Esophagus squamous epithelium (tissue), 5 donors: ENCODE results near the gene SLC1A2. TPM values are rescaled to one million over a fixed set of nuclear protein-coding genes. Genes with fewer than 3 reads are reported as not detected.

Source experiments
- DNase-seq: peaks from one replicate; lab custom pipeline; 2025; lab: John Stamatoyannopoulos, UW
- H3K27ac ChIP-seq, 4 donors: fragments of 200-600 bp; sonication (generic); one replicate each; pipeline ENCODE4 v1.5.1; 2016 to 2019; ENCODE audit warnings: mild to moderate bottlenecking in 1 of 4
- H3K27me3 ChIP-seq, 4 donors: fragments of 200-600 bp; sonication (generic); 1 replicate in 3 of 4; 2 replicates in 1 of 4; pipeline versions ENCODE4 v1.5.1 to v1.6.0; 2017 to 2021; ENCODE audit warnings: antibody characterized with exemption in 1 of 4
- H3K36me3 ChIP-seq, 3 donors: fragments of 200-600 bp; sonication (generic); one replicate each; pipeline ENCODE4 v1.5.1; 2016 to 2019
- H3K4me1 ChIP-seq, 3 donors: fragments of 200-600 bp; sonication (generic); one replicate each; pipeline ENCODE4 v1.5.1; 2017 to 2019
- H3K4me3 ChIP-seq, 4 donors: fragments of 200-600 bp; sonication (generic); 1 replicate in 3 of 4; 2 replicates in 1 of 4; pipeline ENCODE4 v1.5.1; 2016 to 2019; ENCODE audit warnings: mild to moderate bottlenecking in 2 of 4, moderate library complexity in 1 of 4
- H3K9me3 ChIP-seq, 3 donors: fragments of 200-600 bp; sonication (generic); one replicate each; pipeline ENCODE4 v1.5.1; 2016 to 2019
- POLR2A ChIP-seq, 4 donors: fragments of 450-650 bp; IDR thresholded peaks; one replicate each; pipeline ENCODE4 v1.6.1; 2017; ENCODE audit warnings: antibody characterized with exemption in 4 of 4, mild to moderate bottlenecking in 4 of 4, moderate library complexity in 3 of 4
- WGBS, 2 donors: methylation state at CpG; one replicate each; pipeline ENCODE4 v1.1.5; 2018; 5-methylcytosine and 5-hydroxymethylcytosine counted together
- intact Hi-C: fragments of 100-400 bp; cut with DNase I; formaldehyde crosslinking; loops from one replicate; pipeline ENCODE4 v1.15.0; 2022
- total RNA-seq, 4 donors: library from RNA; depleted of rRNA; stranded (reverse); fragments of >200 nt; gene quantifications; one replicate each; pipeline ENCODE4 v1.1.0, GENCODE V29; 2016
- TF ChIP-seq, protein P1 (sequence below), 6 experiments: fragments of 450-650 bp in 4 of 6; fragments of 200-600 bp in 2 of 6; sonication (generic) in 2 of 6; IDR thresholded peaks; one replicate each; pipeline ENCODE4 v1.5.1; 2016 to 2019; ENCODE audit warnings: antibody characterized with exemption in 6 of 6, mild to moderate bottlenecking in 4 of 6, moderate library complexity in 4 of 6
- donor health status: DM: yes; HTN: yes; CAD: no.

SLC1A2 gene
- total RNA-seq, 4 donors from 2014 or later = 0.04 to 0.61 (median 0.19) TPM; not detected in 1

GRCh38 chr11:35322318-35322979 lies 96.9 kb downstream of the SLC1A2 start:
- Histone ChIP-seq H3K36me3 (no peaks in the 10 kb centered on the region), H3K4me1 (peaks cover 0 to 16% (median 0%) of the 10 kb centered on the region in 3 donors), H3K27ac (peak overlapping the region in 1 of 4 donors; percentile 61), H3K27me3 (no peaks in the 10 kb centered on the region), H3K9me3 (no peaks in the 10 kb centered on the region), H3K4me3 (no peak overlapping the region)
- 77 to 88% methylated on average over 3 of the region's 3 CpGs for WGBS, 2 donors
- intact Hi-C loops = no loop called here
- TF ChIP-seq, protein P1, sequence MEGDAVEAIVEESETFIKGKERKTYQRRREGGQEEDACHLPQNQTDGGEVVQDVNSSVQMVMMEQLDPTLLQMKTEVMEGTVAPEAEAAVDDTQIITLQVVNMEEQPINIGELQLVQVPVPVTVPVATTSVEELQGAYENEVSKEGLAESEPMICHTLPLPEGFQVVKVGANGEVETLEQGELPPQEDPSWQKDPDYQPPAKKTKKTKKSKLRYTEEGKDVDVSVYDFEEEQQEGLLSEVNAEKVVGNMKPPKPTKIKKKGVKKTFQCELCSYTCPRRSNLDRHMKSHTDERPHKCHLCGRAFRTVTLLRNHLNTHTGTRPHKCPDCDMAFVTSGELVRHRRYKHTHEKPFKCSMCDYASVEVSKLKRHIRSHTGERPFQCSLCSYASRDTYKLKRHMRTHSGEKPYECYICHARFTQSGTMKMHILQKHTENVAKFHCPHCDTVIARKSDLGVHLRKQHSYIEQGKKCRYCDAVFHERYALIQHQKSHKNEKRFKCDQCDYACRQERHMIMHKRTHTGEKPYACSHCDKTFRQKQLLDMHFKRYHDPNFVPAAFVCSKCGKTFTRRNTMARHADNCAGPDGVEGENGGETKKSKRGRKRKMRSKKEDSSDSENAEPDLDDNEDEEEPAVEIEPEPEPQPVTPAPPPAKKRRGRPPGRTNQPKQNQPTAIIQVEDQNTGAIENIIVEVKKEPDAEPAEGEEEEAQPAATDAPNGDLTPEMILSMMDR (IDR thresholded peaks at IDR 0.05) = no peak
- TF ChIP-seq POLR2A (IDR thresholded peaks at IDR 0.05) = no peak
- no peak for DNase-seq

DNA sequence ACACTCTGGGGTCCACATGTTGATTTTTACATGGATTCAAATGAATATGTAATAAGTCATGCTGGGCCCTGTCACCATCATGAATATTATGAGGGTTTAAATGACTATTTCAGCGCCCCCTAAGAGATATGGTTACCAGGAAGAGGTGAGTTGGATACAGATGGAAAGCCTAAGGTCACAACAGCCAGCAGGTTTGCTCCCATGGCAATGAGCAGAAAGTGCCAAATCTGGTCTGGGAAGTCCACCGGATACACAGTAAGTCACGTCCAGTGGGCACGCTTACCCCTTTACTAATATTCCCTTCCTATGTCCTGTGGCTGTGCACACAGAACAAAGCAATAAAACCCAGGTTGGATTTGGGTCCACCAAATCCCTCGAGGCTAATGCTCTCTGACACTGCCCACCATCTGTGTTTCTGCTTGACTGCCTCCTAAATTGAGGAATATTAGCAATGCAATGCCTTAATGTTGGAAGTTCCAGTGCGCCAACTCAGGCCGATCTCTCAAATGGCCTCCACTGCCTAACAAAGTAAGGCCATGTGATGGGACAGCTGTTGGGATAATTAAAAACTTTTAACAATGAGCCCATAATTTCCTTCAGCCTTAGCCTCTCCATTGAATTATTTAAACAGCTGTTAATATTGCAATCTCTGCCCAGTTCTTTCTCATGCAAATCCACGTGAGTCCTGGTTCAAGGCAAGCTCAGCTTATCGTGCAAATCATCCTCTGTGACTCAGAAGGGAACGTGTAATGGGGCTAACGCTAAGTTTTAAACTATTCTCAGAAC lies 97.6 kb downstream of the SLC1A2 start:
- intact Hi-C loops = no loop called here
- H3K27ac ChIP-seq = peak overlapping the region in 2 of 4 donors; percentile 7 to 61

GRCh38 chr11:35321111-35321510 lies 98.2 kb downstream of the SLC1A2 start:
- H3K27ac ChIP-seq = peak overlapping the region in 2 of 4 donors; percentile 7 to 61

More for the DNA sequence above, 97.6 kb downstream of the SLC1A2 start:
- 60 to 66% methylated on average over 11 of the region's 11 CpGs for WGBS, 2 donors
- no peaks in the 10 kb centered on the region for H3K9me3 ChIP-seq
- H3K4me1 ChIP-seq = peaks cover 0 to 12% (median 0%) of the 10 kb centered on the region in 3 donors
- DNase-seq = no peak
- TF ChIP-seq POLR2A (IDR thresholded peaks at IDR 0.05) = no peak
- TF ChIP-seq, protein P1 (IDR thresholded peaks at IDR 0.05) = no peak
- no peaks in the 10 kb centered on the region for H3K27me3 ChIP-seq
- H3K36me3 ChIP-seq = no peaks in the 10 kb centered on the region
- H3K4me3 ChIP-seq = no peak overlapping the region

DNA sequence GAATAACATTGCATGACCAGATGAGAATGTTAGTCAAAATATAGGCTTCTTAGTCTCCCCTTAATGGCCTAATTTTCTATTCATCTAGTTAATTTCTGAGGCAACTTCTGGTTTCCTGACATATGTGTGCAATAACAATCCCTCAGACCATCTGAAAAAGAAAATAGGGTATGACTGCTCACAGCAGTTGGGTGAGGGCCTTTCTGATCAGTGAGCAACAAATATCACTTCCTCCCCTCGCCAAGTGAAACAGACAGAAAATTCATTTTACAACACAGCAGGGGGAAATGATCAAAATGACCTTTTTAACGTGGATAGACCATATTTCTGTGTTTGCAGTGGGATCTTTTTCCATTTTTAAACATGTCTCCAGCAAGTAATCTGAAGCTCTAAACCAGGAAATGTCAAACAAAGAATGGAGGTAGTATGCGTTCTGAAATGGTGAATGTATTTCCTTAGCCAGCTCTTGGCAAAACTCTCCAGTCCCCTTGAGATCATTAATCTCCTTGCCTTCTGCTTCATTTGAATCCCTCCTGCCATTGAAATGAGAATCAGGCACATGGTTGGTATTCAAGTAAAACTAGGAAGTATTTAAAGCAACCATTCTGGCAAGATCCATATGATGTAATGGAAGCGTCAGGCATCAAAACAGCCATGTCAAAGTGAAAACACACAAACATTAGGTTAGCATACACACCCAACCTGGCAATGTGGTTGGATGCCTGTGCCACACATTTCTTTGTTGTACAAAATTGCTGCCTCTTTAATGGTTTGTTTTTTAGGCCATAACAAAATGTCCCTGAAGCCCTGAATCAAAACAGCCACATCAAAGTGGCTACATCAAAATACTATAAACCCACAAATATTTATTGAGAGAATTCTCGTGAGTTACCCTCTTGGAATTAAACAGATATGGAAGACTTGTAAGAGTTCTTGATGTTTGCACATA lies 100.1 kb downstream of the SLC1A2 start:
- 54 to 55% methylated on average over 5 of the region's 5 CpGs for WGBS, 2 donors
- Histone ChIP-seq H3K27ac (peak overlapping the region in 2 of 4 donors; percentile 10 to 17), H3K4me3 (no peak overlapping the region), H3K27me3 (no peaks in the 10 kb centered on the region), H3K4me1 (peaks cover 0 to 5% (median 0%) of the 10 kb centered on the region in 3 donors), H3K9me3 (no peaks in the 10 kb centered on the region), H3K36me3 (no peaks in the 10 kb centered on the region)
- TF ChIP-seq, protein P1 (IDR thresholded peaks at IDR 0.05) = no peak
- no peak for TF ChIP-seq POLR2A (IDR thresholded peaks at IDR 0.05)
- no peak for DNase-seq
- intact Hi-C loops = no loop called here

More at GRCh38 chr11:35321111-35321510, 98.2 kb downstream of the SLC1A2 start:
- intact Hi-C loops = no loop called here
- peaks cover 0 to 6% (median 0%) of the 10 kb centered on the region in 3 donors for H3K4me1 ChIP-seq
- DNase-seq = no peak
- H3K4me3 ChIP-seq = no peak overlapping the region
- WGBS, 2 donors = 81 to 88% methylated on average over 2 of the region's 2 CpGs
- H3K36me3 ChIP-seq = no peaks in the 10 kb centered on the region
- no peaks in the 10 kb centered on the region for H3K9me3 ChIP-seq
- TF ChIP-seq, protein P1 (IDR thresholded peaks at IDR 0.05) = no peak
- TF ChIP-seq POLR2A (IDR thresholded peaks at IDR 0.05) = no peak
- no peaks in the 10 kb centered on the region for H3K27me3 ChIP-seq
